ENCODE results near the gene RIMS4.

RIMS4 gene

GRCh38 chr20:44811150-44811685 lies 872 bp upstream of the RIMS4 start:
- DNase-seq (ENCODE audit: low read depth in 1 of 2, low spot score in 1 of 2), result no peak
- Histone ChIP-seq H3K4me3 (replicated peaks; ENCODE audit: insufficient read depth, low read length) (no peak overlapping the region), H3K27me3 (ENCODE audit: insufficient read depth, poor library complexity, severe bottlenecking) (peaks cover 51% of the 10 kb centered on the region), H3K27ac (replicated peaks) (no peak overlapping the region)
- TF ChIP-seq POLR2AphosphoS5 (IDR thresholded peaks at IDR 0.05; ENCODE audit: low read depth) (no peak), CTCF (IDR thresholded peaks at IDR 0.05; ENCODE audit: insufficient read depth, low read length) (no peak), REST (IDR thresholded peaks at IDR 0.05; ENCODE audit: insufficient replicate concordance, low read depth) (no peak), SPI1 (IDR thresholded peaks at IDR 0.05; ENCODE audit: borderline replicate concordance, low read depth) (no peak), GABPA (IDR thresholded peaks at IDR 0.05; ENCODE audit: low read depth) (no peak)

DNA sequence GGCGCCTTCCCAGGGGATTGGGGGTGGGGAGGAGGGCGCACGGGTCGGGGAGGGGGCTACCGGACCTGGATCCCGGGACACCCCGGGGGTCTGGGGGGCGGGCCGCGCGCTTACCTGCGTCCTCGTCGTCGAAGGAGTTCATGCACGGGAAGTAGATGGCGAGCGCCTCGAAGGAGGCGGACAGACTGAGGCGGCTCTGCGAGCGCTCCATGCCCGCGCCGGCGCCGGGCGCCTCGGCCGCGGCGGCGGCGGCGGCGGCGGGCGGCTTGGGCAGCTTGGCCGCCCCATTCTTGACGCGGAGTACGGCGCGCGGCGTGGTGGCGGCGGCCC lies 320 bp downstream of the RIMS4 start:
- Histone ChIP-seq H3K27ac (replicated peaks) (no peak overlapping the region), H3K27me3 (ENCODE audit: insufficient read depth, poor library complexity, severe bottlenecking) (peaks cover 52% of the 10 kb centered on the region), H3K4me3 (replicated peaks; ENCODE audit: insufficient read depth, low read length) (no peak overlapping the region)
- no peak for DNase-seq (ENCODE audit: low read depth in 1 of 2, low spot score in 1 of 2)
- TF ChIP-seq SPI1 (IDR thresholded peaks at IDR 0.05; ENCODE audit: borderline replicate concordance, low read depth), result no peak
- TF ChIP-seq REST (IDR thresholded peaks at IDR 0.05; ENCODE audit: insufficient replicate concordance, low read depth), result no peak
- no peak for TF ChIP-seq CTCF (IDR thresholded peaks at IDR 0.05; ENCODE audit: insufficient read depth, low read length)
- no peak for TF ChIP-seq GABPA (IDR thresholded peaks at IDR 0.05; ENCODE audit: low read depth)
- TF ChIP-seq POLR2AphosphoS5 (IDR thresholded peaks at IDR 0.05; ENCODE audit: low read depth), result no peak

- TF ChIP-seq GABPA (IDR thresholded peaks at IDR 0.05; ENCODE audit: low read depth) (no peak), POLR2AphosphoS5 (IDR thresholded peaks at IDR 0.05; ENCODE audit: low read depth) (no peak), SPI1 (IDR thresholded peaks at IDR 0.05; ENCODE audit: borderline replicate concordance, low read depth) (no peak), CTCF (IDR thresholded peaks at IDR 0.05; ENCODE audit: insufficient read depth, low read length) (no peak), REST (IDR thresholded peaks at IDR 0.05; ENCODE audit: insufficient replicate concordance, low read depth) (no peak)
- no peak for DNase-seq (ENCODE audit: low read depth in 1 of 2, low spot score in 1 of 2)
- H3K27me3 ChIP-seq (ENCODE audit: insufficient read depth, poor library complexity, severe bottlenecking), result peaks cover 52% of the 10 kb centered on the region
- no peak overlapping the region for H3K4me3 ChIP-seq (replicated peaks; ENCODE audit: insufficient read depth, low read length)
- no peak overlapping the region for H3K27ac ChIP-seq (replicated peaks)
Observed at GRCh38 chr20:44809380-44810060, 826 bp downstream of the RIMS4 start.

All from HL-60 (cell line).